NCI-H146 treated with DMSO at 0.1 percent for 48 hours (cell line): ENCODE results near the gene TMOD2.

Experiments
- DNase-seq: peaks from one replicate; lab custom pipeline; 2025; ENCODE audit not compliant: unreplicated experiment; lab: John Stamatoyannopoulos, UW

Gene TMOD2

DNA sequence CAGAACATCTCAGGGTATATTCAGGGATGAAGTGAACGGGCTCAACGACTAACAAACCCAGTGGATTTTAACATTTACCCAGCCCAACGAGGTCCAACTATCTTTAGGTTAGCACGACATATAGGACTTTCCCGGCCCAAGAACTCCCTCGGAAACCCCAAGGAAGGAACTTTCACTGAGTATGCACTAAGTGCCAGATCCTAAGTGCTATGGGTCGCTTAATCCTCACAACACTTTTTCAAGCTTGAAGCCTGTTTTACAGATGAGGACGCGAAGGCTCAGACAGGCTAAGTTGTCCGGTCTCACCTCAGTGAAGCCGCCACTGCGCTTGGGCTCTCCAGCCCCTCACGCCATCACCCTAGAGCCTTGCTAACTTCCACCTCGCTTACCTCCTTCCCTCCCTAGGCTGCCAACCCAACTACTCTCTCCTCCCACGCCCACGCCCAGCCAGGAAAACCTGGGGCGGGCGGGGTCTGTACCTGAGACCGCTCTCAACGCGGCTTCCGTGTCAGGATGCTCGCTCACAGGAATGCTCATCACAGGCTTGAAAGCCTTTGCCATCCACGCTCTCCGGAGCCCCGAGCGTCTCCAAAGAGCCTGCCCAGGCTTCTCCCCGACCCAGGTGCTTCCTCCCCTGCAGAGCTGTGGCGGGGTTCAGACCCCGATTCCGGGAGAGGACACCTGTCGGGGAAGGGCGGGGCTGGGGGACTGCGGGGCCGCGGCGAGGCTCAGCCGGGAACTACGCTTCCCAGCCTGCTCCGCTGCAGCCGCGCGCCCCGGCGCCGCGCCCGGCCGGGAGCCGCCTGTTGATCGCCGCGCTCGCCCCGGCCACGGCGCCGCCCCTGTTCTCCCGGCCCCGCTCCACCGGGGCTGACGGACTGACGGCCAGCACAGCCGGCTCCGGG is at the start of gene TMOD2:
Gene TMOD2, plus strand, starts transcription at position 806 of the 905 bp plus-strand sequence. CDS start 14,845 bp downstream, outside the sequence.
- DNase-seq, result peak; percentile 58

DNA sequence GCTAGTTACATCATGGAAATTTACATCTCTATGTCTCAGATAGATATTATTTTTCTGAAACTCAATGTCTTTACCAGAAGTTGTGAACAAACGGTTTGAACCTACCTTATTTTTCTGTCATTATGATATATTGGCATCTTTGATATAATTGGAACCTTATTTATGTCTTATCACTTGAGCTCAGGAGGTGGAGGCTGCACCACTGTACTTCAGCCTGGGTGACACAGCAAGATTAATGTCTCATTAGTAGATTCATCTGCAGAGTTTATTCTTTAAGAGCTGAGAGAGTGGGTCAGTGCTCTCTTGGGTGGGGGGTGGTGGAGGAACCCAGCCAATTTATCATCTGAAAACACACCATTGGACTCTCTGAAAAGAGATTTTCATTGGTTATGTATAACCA is 48.7 kb upstream of the TMOD2 start:
- no peak for DNase-seq

DNA sequence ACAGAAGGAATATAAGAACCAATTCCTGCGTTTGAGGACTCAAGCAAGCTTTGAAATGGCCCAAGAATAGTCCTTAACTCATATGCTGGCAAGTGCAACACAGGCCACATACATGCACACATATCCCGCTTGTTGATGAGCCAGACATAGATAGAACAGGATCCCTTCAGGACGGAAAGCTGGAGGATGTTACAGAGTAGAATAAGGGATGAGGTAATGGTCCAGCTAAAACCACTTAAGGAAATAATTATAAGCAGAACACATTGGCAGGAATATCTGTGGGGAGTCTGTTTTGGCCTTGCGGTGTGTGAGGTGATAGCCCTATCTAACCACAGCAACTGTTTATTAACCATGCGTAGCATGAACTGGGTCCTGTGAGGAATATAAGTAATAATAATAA is 45.1 kb upstream of the TMOD2 start:
- no peak for DNase-seq

DNA sequence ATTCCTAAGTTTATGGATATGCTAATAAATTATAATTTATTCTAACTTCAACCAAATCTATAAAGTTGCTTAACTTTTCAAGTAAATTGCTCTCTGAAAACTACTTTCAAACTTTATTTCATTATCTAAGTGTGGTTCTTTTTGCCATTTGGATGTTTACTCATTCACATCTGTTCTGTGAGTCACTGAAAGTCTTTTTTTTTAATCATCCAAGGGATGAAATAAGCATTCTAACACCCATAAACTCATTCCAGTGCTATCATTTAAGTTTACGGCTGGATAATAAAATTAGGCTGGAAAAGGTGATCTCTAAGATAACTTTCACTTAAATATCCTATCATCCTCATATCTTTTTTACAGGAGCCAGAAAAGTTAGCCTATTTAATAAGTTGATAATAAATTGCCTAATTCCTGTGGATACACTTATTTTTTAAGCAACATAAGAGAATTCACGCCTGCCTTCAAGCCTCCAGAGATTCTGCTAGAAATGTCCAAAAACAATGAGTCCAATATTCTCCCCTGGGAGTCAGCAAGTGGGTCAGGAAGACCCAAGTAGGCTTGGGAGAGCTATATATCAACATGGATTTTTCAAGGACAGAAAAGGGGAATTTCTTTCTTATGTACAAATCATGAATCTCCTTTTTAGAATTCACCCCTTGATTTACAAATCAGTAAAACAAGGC is 44.3 kb upstream of the TMOD2 start:
- DNase-seq, result no peak

DNA sequence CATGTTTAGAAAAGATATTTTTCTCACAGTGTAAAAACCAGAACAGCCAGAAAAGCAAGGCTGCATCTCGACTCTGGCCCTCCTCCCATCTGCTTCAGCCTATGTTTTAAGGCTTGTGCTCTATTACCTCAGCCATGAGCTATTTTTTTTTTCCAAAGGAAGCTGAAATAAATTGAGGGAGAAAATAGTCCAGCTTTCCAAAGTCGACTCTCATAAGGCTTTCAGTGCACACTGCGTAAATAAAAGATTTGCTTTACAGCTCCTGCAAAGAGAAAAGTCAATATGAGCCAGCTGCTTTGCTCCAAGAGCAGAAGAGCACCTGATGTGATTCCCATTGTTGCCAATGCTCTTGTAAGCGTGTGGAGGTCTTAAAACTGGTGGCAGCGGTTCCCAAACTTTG is 43.4 kb upstream of the TMOD2 start:
- peak; percentile 25 for DNase-seq

DNA sequence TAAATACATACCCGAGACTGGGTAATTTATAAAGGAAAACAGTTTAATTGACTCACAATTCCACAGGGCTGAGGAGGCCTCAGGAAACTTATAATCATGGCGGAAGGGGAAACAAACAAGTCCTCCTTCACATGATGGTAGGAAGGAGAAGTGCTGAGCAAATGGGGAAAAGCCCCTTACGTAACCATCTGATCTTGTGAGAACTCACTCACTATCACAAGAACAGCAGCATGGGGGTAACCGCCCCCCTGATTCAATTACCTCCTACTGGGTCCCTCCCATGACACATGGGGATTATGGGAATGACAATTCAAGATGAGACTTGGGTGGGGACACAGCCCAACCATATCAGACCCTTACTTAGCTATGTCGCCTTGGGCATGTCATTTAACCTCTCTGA is 42.4 kb upstream of the TMOD2 start:
- DNase-seq, result no peak

DNA sequence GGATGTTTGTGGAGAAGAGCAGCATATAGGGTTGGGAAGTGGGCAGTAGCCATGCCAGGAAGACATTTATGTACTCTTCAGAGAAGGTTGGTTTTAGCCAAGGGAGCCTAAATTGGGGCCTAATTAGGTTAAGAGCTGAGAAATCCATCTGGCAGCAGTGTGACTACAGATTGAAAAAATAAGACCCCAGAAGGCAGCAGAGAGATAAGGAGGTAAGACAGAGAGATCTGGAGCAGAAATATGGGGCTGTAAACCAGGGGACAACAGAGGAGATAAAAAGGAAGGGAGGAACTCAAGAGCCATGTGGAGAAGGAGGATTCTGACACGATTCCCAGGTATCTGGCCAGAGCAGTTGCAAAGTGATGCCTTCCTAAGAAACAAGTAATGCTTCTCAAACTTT is 37.2 kb upstream of the TMOD2 start:
- DNase-seq, result no peak

DNA sequence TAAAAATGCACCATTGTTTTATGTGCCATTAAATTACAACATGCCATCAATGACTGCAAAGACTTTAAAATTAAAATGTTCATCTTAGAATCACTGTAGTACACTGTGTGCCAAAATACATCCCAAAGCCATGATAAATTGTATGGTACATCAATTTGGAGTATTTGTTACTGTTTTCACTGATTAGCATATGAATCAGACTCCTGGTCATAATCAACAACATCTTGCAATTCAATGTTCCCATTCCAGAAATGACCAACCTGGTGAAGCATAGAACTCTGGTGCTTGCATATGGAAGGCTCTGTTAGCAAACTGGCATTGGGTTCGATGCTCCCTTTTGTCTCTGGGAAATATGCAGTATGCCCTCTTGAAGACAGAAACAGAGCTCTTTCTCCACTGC is 36.5 kb upstream of the TMOD2 start:
- no peak for DNase-seq

DNA sequence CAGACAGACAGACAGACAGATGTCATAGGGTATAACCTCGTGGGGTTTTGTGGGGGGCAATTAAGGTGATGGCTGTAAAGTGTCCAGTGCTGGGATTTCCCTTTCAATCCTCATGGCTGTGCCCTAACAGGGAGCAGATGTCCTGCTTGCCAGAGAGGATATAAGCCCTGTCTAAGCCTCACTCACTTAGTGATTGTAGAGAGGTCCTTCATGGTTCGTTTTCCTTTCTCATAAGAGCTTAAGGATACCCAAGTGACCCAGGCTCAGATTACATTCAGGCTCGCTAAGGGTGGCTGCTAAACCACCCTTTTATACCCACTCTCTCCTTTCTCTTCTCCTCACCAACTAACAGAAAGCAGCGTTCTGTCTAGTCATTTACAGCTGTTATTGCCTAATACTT is 33.2 kb upstream of the TMOD2 start:
- no peak for DNase-seq

DNA sequence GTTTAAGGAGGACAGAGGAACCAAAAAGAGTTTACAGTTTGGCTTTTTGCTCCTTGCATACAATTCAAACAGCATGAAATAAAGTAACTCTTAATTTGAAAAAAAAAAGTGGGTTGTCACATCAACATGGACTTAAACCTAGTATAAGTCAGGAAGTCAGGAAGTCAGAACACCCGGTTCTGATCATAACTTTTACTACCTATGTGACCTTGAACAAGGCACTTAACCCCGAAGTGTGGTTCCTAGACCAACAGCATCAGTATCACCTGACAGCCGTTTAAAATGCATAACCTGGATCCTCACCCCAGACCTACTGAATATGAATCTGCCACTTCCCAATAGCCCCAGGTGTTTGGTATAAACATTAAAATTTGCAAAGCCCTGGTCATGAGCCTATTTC is 32.7 kb upstream of the TMOD2 start:
- no peak for DNase-seq

DNA sequence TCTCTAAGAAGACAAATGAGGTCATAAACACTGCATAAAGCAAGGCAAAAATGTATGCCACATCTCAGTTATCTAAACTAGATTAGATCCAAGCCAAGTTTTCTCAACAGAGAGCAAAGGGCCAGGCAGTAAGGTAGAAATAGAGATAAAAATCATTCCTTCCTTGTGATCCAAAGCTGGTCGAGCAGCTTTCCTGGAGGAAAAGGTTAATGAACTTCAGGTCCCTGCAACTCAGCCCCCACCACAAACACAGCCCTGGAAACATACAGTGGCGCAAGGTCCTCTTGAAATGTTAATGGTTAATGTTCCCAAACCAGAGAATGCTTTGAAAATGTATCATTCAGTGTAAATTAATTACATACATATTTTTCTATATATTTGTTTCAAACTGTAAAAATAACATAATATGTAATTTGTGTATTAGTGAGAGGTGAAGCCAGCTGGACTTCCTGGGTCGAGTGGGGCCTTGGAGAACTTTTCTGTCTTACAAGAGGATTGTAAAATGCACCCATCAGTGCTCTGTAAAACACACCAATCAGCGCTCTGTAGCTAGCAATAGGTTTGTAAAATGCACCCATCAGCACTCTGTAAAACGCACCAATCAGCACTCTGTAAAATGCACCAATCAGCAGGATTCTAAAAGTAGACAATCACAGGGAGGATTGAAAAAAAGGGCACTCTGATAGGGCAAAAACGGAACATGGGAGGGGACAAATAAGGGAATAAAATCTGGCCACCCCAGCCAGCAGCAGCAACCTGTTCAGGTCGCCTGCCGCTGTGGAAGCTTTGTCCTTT is 31.0 kb upstream of the TMOD2 start:
- DNase-seq, result no peak

DNA sequence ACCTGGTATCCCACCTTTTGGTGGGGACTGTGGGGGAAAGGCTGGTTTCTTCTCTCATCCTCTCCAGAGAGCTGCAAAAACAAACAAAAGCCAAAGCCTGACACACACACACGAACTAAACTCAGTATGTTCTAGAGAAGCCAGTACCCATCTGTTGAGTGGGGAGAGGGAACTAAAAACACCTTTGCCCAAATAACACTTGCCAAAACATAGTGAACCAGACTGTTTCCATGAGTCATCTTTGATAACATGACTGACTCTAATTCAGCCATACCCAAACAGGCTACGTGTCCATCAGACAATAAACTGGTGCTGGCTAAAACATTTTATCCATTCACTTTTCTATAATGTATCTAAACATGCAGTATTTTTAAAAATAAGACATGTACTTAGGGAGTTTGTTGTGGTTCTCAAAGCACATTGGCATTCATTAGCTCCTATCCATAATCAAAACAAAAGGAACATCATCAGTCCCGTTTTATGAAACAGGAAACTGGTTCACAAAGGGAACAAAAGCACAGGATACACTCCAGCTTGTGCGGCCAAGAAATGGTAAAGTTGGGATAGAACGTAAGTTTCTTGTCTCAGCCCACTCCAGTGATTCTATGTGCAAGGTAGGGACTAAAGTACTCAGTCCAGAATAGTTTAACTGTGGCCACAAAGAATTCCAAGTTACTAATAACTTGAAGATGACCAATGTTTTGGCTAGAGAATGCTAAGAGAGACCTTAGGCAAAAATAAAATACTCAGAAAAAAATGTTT is 30.0 kb upstream of the TMOD2 start:
- DNase-seq, result no peak

DNA sequence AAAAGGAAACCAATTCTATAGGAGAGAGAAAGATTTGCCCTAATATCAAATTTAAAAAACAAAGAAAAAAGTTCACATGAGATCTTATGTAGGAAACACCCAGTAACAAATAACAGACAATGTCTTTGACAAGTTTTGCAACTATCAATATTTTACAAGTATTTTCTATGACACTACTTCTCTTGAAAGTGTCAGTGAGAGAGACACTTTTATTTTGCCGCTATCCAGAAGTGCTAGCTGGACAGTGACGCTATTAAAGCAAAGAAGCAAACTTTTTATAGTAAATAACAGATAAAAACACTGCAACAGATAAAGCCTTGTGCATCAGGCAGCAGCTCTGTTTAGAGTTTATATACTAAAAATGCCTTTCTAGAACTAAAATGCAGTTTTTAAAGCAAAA is 27.2 kb upstream of the TMOD2 start:
- DNase-seq, result no peak

DNA sequence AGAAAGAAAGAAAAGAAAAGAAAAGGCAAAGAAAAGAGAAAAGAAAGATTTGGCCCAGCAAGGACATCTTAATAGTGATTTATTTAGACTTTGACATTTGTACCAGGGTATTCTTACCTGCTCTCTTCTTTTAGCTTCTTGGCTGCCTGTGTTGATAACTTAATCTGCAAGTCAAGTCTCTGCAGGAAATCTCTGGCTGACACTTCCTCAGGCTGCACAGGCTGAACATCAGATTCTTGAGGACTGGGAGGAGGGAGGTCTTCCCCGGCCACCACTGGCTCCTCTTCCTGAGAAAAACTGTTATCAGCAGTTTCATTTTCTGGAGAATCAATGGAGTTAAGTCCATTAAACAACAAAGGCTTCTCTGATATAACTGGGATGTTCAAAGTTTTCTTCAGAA is 26.7 kb upstream of the TMOD2 start:
- no peak for DNase-seq

DNA sequence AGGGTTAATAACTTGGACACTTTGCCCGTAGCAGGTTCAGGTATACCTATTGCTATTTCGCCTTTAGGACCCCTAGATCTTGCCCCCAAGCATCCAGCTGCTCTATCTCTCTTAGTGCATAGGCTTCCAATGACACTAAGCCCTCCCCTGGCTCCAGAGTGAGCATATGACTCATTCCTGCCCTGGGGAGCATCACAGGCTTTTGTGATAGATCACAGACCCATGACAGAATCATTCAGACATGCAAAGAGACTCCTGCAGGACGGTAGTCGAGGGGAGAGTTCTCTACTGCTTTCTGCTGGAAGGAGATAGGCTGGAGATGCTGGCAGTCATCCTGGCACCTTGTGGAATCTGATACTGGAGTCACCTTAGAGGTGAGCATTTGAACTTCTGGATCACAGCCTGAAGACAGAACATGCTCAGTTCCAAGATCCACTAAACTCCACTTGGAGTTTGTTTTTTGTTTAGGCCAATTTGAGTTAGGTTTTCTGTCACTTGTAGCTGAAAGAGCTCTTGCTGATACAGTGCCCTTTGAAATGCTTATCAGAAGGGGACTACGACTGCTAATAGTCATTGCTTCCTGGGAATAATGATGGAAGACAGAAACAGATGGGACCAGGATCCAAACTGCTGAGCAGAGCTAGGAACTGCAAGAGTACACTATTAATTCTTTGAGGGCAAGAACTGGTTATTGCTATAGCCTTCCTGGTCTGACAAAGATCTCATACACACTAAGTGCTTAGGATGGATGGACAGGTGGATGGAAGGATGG is 24.9 kb upstream of the TMOD2 start:
- peak; percentile 48 for DNase-seq

DNA sequence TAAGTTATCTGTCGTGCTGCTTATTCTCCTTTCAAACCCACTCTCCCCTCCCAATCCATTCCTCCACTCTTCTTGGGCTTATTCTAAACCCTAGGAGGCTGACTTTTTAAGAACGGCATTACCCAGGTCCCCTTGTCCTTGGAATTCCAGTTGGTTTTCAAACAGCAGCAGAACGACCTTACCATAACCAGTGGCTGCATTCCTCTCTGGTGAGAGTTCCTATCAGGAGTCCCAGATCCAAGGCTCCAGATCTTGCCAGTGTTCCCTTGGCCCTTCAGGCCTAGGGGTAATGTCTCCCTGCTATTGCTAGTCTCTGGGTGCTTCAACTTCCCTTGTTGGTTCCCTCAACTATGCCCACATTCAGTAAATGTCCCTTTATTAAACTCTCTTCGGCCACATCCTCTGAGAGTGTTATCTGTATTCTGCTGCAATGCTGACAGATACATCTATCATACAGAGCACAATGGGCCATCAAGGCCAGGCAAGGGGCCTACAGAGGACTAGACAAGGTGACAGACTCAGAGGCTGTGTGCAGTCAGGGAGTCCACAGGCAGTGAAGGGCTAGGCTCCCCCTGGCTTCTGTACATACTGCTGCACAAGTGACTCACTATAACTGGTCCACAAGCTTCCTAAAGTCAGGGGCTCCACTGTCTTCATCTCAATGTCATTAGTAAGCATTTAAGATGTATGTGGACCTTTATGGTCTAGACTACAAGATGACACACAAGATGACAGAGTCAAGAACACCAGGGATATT is 24.1 kb upstream of the TMOD2 start:
- DNase-seq, result no peak

DNA sequence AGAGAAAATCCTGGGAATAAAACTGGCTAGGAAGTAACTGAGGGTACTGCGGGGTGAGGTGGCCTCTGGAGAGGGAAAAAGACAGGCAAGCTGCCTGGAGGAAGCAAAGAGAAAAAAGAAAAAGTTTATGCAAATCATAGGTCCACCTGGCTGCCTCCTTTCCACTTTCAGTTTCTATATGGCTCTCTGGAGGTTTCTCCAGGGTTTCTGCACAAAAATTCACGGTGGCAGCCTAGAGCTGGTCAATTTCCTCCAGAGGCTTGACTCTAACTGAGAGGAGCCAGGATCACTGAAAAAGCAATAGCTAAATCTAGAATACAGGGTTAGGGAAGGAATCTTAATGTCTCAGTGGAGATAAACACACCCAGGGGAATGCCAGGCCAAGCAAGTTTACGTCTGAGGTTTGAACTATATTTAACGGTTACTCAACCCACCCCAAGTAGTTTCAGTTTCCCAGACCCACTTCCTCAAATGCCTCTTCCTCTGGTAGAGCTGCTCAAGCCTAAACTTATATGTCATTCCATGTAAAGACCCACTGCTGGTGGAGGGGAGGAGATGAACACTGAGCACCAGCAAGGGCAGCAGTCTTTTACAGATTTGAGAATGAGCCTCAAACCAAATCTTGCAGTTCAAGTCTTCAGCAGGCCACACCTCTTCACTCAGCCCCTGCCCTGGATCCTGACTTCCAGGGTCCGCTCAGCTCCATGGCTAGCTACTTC is 19.7 kb upstream of the TMOD2 start:
- DNase-seq, result no peak

DNA sequence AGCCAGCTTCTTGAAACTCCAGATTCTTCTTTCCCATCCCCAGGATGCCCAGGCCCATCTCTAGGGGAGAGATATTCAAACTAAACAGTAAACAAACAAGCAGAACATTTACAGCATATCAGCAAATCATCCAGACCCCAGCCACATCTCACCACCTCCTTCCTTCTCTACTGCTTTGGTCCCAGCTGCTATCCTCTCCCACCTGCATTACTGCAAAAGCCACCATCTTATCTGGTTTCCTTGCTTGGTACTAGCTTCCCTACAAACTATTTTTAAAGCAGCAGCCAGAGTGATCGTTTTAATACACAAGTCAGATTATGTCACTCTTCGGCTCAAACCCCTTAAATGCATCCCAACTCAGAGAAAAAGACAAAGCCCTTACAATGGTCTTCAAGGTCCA is 18.8 kb upstream of the TMOD2 start:
- DNase-seq, result no peak
